WERI-Rb-1 (cell line): ENCODE measurements around the gene LRFN2.

Source experiments
- DNase-seq: peaks from one replicate; pipeline ENCODE4 v3.0.0-alpha.2; 2020
- H3K27ac ChIP-seq: fragments of 250-450 bp; sonication (Bioruptor Pico); 2 replicates; pipeline ENCODE4 v1.5.1; 2020; ENCODE audit warnings: mild to moderate bottlenecking, moderate library complexity
- H3K27me3 ChIP-seq: fragments of 250-450 bp; sonication (Bioruptor Pico); 2 replicates; pipeline ENCODE4 v1.5.1; 2021; ENCODE audit warnings: mild to moderate bottlenecking, low read depth, moderate library complexity; ENCODE audit not compliant: insufficient read depth, severe bottlenecking
- H3K36me3 ChIP-seq: fragments of 250-450 bp; sonication (Bioruptor Pico); 2 replicates; pipeline ENCODE4 v1.5.1; 2020; ENCODE audit warnings: mild to moderate bottlenecking, moderate library complexity
- H3K4me3 ChIP-seq: 2 replicates; pipeline ENCODE4 v1.5.1; 2011; ENCODE audit warnings: low read depth, mild to moderate bottlenecking, control low read depth, low read length
- H3K9me3 ChIP-seq: fragments of 250-450 bp; sonication (Bioruptor Pico); 2 replicates; pipeline ENCODE4 v1.5.1; 2021; ENCODE audit warnings: mild to moderate bottlenecking, moderate library complexity; ENCODE audit not compliant: severe bottlenecking
- CTCF ChIP-seq: IDR thresholded peaks from 2 replicates; pipeline ENCODE4 v1.5.1; 2011; ENCODE audit warnings: low read depth, mild to moderate bottlenecking, control low read depth, inconsistent platforms, low read length

Gene LRFN2

GRCh38 chr6:40431706-40432105 is 155.5 kb downstream of the LRFN2 start:
- Histone ChIP-seq H3K4me3 (no peak overlapping the region), H3K27ac (no peak overlapping the region), H3K27me3 (no peaks in the 10 kb centered on the region), H3K9me3 (no peaks in the 10 kb centered on the region), H3K36me3 (peaks cover 13% of the 10 kb centered on the region; the same call in 1 of the 2 replicates)
- TF ChIP-seq CTCF: no peak
- no peak for DNase-seq

- TF ChIP-seq CTCF: no peak
- H3K27ac ChIP-seq: no peak overlapping the region
- no peak for DNase-seq
Measured at GRCh38 chr6:40427196-40427595, 160.0 kb downstream of the LRFN2 start.

GRCh38 chr6:40426346-40427066 is 160.7 kb downstream of the LRFN2 start:
- H3K27ac ChIP-seq: no peak overlapping the region
- no peak overlapping the region for H3K4me3 ChIP-seq
- H3K27me3 ChIP-seq: no peaks in the 10 kb centered on the region
- DNase-seq: no peak
- H3K9me3 ChIP-seq: no peaks in the 10 kb centered on the region
- peaks cover 5% of the 10 kb centered on the region; the same call in 1 of the 2 replicates for H3K36me3 ChIP-seq
- no peak for TF ChIP-seq CTCF

More at GRCh38 chr6:40427196-40427595, 160.0 kb downstream of the LRFN2 start:
- Histone ChIP-seq H3K36me3 (peaks cover 11% of the 10 kb centered on the region; the same call in 1 of the 2 replicates), H3K27me3 (no peaks in the 10 kb centered on the region), H3K4me3 (no peak overlapping the region), H3K9me3 (no peaks in the 10 kb centered on the region)

GRCh38 chr6:40425192-40425919 is 161.8 kb downstream of the LRFN2 start:
- Histone ChIP-seq H3K36me3 (no peaks in the 10 kb centered on the region), H3K4me3 (no peak overlapping the region), H3K9me3 (no peaks in the 10 kb centered on the region), H3K27me3 (no peaks in the 10 kb centered on the region), H3K27ac (no peak overlapping the region)
- no peak for TF ChIP-seq CTCF
- DNase-seq: no peak

GRCh38 chr6:40422046-40422445 is 165.1 kb downstream of the LRFN2 start:
- H3K27ac ChIP-seq: peak overlapping the region; percentile 32
- H3K36me3 ChIP-seq: no peaks in the 10 kb centered on the region
- TF ChIP-seq CTCF: no peak
- DNase-seq: no peak
- H3K9me3 ChIP-seq: no peaks in the 10 kb centered on the region
- H3K27me3 ChIP-seq: no peaks in the 10 kb centered on the region
- no peak overlapping the region for H3K4me3 ChIP-seq
